K562 (cell line): ENCODE results near the gene ZFAND3. TPM values are rescaled to one million over a fixed set of nuclear protein-coding genes. Genes with fewer than 3 reads are reported as not detected.
A peak's percentile ranks its signal among the peaks of the same experiment; 100 is the strongest.

ENCODE experiments used
- ATAC-seq: fragments of 200-7000 bp; cut with Tn5 transposase; 3 replicates; pipeline ENCODE4 v1.9.1; 2020; ENCODE audit warnings: moderate library complexity
- BruUV-seq: library from RNA; stranded (reverse); fragments of 400-500 nt; replicated peaks from 2 replicates; lab custom pipeline; 2021; lab: Mats Ljungman, UMichigan
- CTCF ChIA-PET: fragments of 300-600 bp; formaldehyde crosslinking; extraction: SDS; loops from one replicate; lab custom pipeline; 2021; ENCODE audit warnings: low intra/inter-chr PET ratio; lab: Yijun Ruan, JAX
- POLR2A ChIA-PET: fragments of 300-600, 350-650 bp; sonication (Branson Sonifier 250); formaldehyde crosslinking; extraction: SDS; loops from one replicate; lab custom pipeline; 2021; ENCODE audit warnings: antibody characterized with exemption, inconsistent platforms; lab: Yijun Ruan, JAX
- DNase-seq, 4 experiments: peaks; one replicate each; pipeline versions ENCODE4 v3.0.0 to v3.0.0-alpha.2; 2011 to 2018; ENCODE audit warnings: low spot score in 3 of 4, mixed read lengths in 3 of 4; ENCODE audit errors: extremely low read depth in 1 of 4
- FAIRE-seq: peaks from 2 replicates; lab custom pipeline; 2011; peaks lifted over from hg19 to GRCh38; lab: Jason Lieb, UNC
- H2AFZ ChIP-seq: 2 replicates; pipeline ENCODE4 v1.6.0; 2011; ENCODE audit warnings: low read depth, low read length, control low read depth, inconsistent platforms
- H3K27ac ChIP-seq: fragments of 200-600 bp; 3 replicates; pipeline ENCODE4 v1.8.0; 2011; ENCODE audit warnings: low read depth, mild to moderate bottlenecking, control low read depth, inconsistent platforms, low read length, moderate library complexity, mixed read lengths; ENCODE audit errors: extremely low read depth
- H3K27me3 ChIP-seq, 2 experiments: fragments of 300-600 bp in 1 of 2; 2 replicates in 1 of 2; 3 replicates in 1 of 2; pipeline versions ENCODE4 v1.6.0 to v1.8.0; 2011; ENCODE audit warnings: inconsistent platforms in 2 of 2, low read length in 2 of 2, mild to moderate bottlenecking in 1 of 2, mixed read lengths in 1 of 2, moderate library complexity in 1 of 2; ENCODE audit not compliant: control insufficient read depth in 2 of 2, insufficient read depth in 2 of 2
- H3K36me3 ChIP-seq: fragments of 300-600 bp; 3 replicates; pipeline ENCODE4 v1.8.0; 2011; ENCODE audit warnings: mild to moderate bottlenecking, low read length, inconsistent platforms; ENCODE audit not compliant: control insufficient read depth, insufficient read depth
- H3K4me1 ChIP-seq, 2 experiments: fragments of 200-600 bp in 1 of 2; replicated peaks in 1 of 2; 2 replicates in 1 of 2; 3 replicates in 1 of 2; pipeline versions ENCODE4 v1.5.1 to v1.8.0; 2011; ENCODE audit warnings: inconsistent platforms in 2 of 2, low read length in 2 of 2, mild to moderate bottlenecking in 1 of 2, mixed read lengths in 1 of 2, moderate library complexity in 1 of 2; ENCODE audit not compliant: control insufficient read depth in 2 of 2, insufficient read depth in 2 of 2
- H3K4me2 ChIP-seq: 2 replicates; pipeline ENCODE4 v1.6.1; 2011; ENCODE audit warnings: low read length, control low read depth, inconsistent platforms, mixed read lengths; ENCODE audit not compliant: insufficient read depth
- H3K4me3 ChIP-seq: fragments of 200-600 bp; sonication (generic), shearing (Covaris generic); 2 replicates; pipeline ENCODE4 v1.5.1; 2016; ENCODE audit warnings: control low read depth, inconsistent platforms
- H3K79me2 ChIP-seq: fragments of 200-600 bp; 3 replicates; pipeline ENCODE4 v1.8.0; 2011; ENCODE audit warnings: low read length, inconsistent platforms; ENCODE audit not compliant: control insufficient read depth, insufficient read depth
- H3K9ac ChIP-seq, 2 experiments: 2 replicates each; pipeline versions ENCODE4 v1.6.0 to v1.6.1; 2011; ENCODE audit warnings: low read depth in 2 of 2, low read length in 2 of 2, control low read depth in 1 of 2, inconsistent platforms in 1 of 2, mild to moderate bottlenecking in 1 of 2, mixed read lengths in 1 of 2; ENCODE audit not compliant: insufficient read depth in 1 of 2
- H3K9me1 ChIP-seq: one replicate; pipeline ENCODE4 v1.6.0; 2011; ENCODE audit warnings: inconsistent platforms, mild to moderate bottlenecking, low read length, moderate library complexity; ENCODE audit not compliant: control insufficient read depth, insufficient read depth
- H3K9me3 ChIP-seq: replicated peaks from 2 replicates; pipeline ENCODE4 v1.5.1; 2011; ENCODE audit warnings: low read depth, low read length, inconsistent platforms; ENCODE audit not compliant: control insufficient read depth, insufficient read depth
- H4K20me1 ChIP-seq: replicated peaks from 2 replicates; pipeline ENCODE4 v1.6.1; 2011; ENCODE audit warnings: low read length, inconsistent platforms, mixed read lengths; ENCODE audit not compliant: control insufficient read depth, insufficient read depth
- CBFA2T3 ChIP-seq: fragments of 450-650 bp; IDR thresholded peaks from 2 replicates; pipeline ENCODE4 v1.6.1; 2017
- CBFB ChIP-seq: sonication (generic); formaldehyde crosslinking; IDR thresholded peaks from 2 replicates; pipeline ENCODE4 v1.4.0; 2020; ENCODE audit warnings: mild to moderate bottlenecking, missing genetic modification reagents
- NELFE ChIP-seq: IDR thresholded peaks from 2 replicates; pipeline ENCODE4 v1.6.1; 2011; ENCODE audit warnings: mild to moderate bottlenecking; ENCODE audit not compliant: insufficient read depth, insufficient read length
- POLR3A ChIP-seq: IDR thresholded peaks from 2 replicates; pipeline ENCODE4 v1.6.1; 2011; ENCODE audit warnings: borderline replicate concordance, mild to moderate bottlenecking, moderate library complexity; ENCODE audit not compliant: insufficient read length, insufficient read depth; ENCODE audit errors: extremely low read depth
- SRF ChIP-seq, 2 experiments: fragments of 250-450, 450-650 bp in 1 of 2; sonication (Bioruptor Pico) in 1 of 2; sonication (generic) in 1 of 2; formaldehyde crosslinking; IDR thresholded peaks; 2 replicates each; pipeline versions ENCODE4 v1.5.0 to v1.5.1; 2020 to 2022; ENCODE audit warnings: mild to moderate bottlenecking in 1 of 2, missing genetic modification reagents in 1 of 2
- YBX1 ChIP-seq: fragments of 450-650 bp; IDR thresholded peaks from 2 replicates; pipeline ENCODE4 v1.7.1; 2016; ENCODE audit warnings: mild to moderate bottlenecking
- WGBS: fragments of 100-300 bp; shearing (Covaris generic); methylation state at CpG from one replicate; pipeline ENCODE4 v1.1.6; 2016; ENCODE audit warnings: low coverage, mixed read lengths; ENCODE audit not compliant: insufficient coverage; ENCODE audit errors: missing lambda C conversion rate; 5-methylcytosine and 5-hydroxymethylcytosine counted together
- in situ Hi-C: fragments of 300-500 bp; cut with MboI; formaldehyde crosslinking; loops from 4 replicates; pipeline ENCODE4 v1.15.0; 2018; ENCODE audit warnings: inconsistent platforms, mixed read lengths
- intact Hi-C: fragments of 100-400 bp; cut with micrococcal nuclease; formaldehyde crosslinking; loops from 2 replicates; pipeline ENCODE4 v1.14.2; 2022
- polyA plus RNA-seq, 8 experiments: library from polyadenylated mRNA; depleted of rRNA in 4 of 8; stranded (reverse) in 5 of 8; unstranded in 3 of 8; fragments of >200 nt; fragmentation: Nextera tagmentation in 2 of 8; fragmentation: Illumina TruSeq in 1 of 8; extraction: Ambion mirVana in 2 of 8; extraction: Trizol in 1 of 8; gene quantifications; 2 replicates each; pipeline versions ENCODE4 v1.2.1 to v1.2.3, GENCODE V29; 2011 to 2014; ENCODE audit warnings: inconsistent platforms in 1 of 8, missing spikeins in 1 of 8
- total RNA-seq, 7 experiments: library from RNA; depleted of rRNA in 6 of 7; stranded (reverse); fragments of >200 nt in 6 of 7; fragmentation: Illumina TruSeq in 2 of 7; extraction: Trizol in 2 of 7; gene quantifications; 2 replicates each; pipeline versions ENCODE4 v1.2.1 to v1.2.3, GENCODE V29; 2011 to 2021; ENCODE audit warnings: low replicate concordance in 1 of 7
- TF ChIP-seq, protein P1 (sequence below): sonication (generic); IDR thresholded peaks from 2 replicates; pipeline ENCODE4 v1.6.1; 2016

Gene ZFAND3
- total and polyA plus RNA-seq, 9 of the 15 experiments (the other 6 are each of a cell fraction or from before 2014, with no cell fraction given), result 0.81 to 26.6 (median 11.8) TPM

DNA sequence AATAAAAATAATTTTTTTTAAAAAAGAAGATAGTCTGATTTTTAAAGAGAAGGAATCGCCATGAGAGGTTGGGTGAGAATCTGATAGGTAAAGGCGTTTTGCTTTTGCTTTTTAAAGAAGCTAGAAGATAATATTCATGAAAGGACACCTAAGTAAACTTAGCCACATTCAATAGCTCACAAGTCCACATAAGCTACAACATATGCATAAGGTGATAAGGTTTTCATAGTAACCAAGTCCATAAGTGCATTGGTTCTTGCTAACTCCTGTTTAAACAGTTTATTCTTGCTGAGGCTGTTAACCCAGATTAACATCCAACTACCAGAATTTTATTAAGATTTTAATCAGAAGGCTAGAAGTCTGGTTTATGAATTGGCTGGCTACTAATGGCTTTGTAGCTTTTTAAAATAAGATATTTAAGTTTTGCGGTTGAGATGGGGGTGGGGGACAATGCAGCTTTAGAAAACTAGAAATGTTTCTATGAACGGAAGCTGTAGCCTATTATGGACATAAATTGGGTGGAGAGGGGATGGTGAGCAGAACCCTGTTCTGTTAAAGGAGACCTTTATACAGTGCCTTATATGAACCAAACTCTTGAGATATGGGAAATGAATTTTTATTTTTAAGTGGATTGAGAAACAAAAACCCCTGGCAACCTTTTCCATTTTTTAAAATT, 235.1 kb downstream of the ZFAND3 start:
- ChIA-PET POLR2A (interaction anchor here (0.6 to 1.4 kb wide), 3 partner anchors 9 to 179 kb away, joined by 3 to 4 read pairs (median 4); no protein-coding TSS in a partner anchor), CTCF (no interaction called here)
- H3K9ac ChIP-seq, result no peak overlapping the region
- H3K27me3 ChIP-seq, result no peaks in the 10 kb centered on the region
- peaks cover 2% of the 10 kb centered on the region in 2 experiments; a peak in 3 of 5 replicates for H3K4me1 ChIP-seq
- BruUV-seq, result no TSS peak
- H3K9me1 ChIP-seq, result no peaks in the 10 kb centered on the region
- no peaks in the 10 kb centered on the region for H3K79me2 ChIP-seq
- H3K9me3 ChIP-seq, result no peaks in the 10 kb centered on the region
- DNase-seq (peak in 2 of 4 experiments; percentile 6 to 9), ATAC-seq (0 out of 3 replicates have a peak, but pooled peaks have one; percentile 41), FAIRE-seq (no peak)
- no peak overlapping the region for H3K27ac ChIP-seq
- peaks cover 12% of the 10 kb centered on the region; the same call in 1 of the 2 replicates for H4K20me1 ChIP-seq
- no peak for TF ChIP-seq POLR3A
- TF ChIP-seq CBFA2T3, result peak; percentile 24; the same call in 1 of the 2 replicates
- TF ChIP-seq SRF (CRISPR knock-in tag; IDR thresholded peaks at IDR 0.05), result peak in 1 of 2 experiments; percentile 63; a peak in 1 of 4 replicates
- no peak for TF ChIP-seq CBFB (CRISPR knock-in tag)
- no peak for TF ChIP-seq NELFE
- TF ChIP-seq YBX1, result no peak
- TF ChIP-seq, protein P1, sequence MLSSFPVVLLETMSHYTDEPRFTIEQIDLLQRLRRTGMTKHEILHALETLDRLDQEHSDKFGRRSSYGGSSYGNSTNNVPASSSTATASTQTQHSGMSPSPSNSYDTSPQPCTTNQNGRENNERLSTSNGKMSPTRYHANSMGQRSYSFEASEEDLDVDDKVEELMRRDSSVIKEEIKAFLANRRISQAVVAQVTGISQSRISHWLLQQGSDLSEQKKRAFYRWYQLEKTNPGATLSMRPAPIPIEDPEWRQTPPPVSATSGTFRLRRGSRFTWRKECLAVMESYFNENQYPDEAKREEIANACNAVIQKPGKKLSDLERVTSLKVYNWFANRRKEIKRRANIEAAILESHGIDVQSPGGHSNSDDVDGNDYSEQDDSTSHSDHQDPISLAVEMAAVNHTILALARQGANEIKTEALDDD, result peak; percentile 47; the same call in 1 of the 2 replicates
- no peak overlapping the region for H2AFZ ChIP-seq
- H3K36me3 ChIP-seq, result no peaks in the 10 kb centered on the region
- intact Hi-C loops, result no loop called here
- 32% methylated on average over 4 of the region's 4 CpGs for WGBS
- in situ Hi-C loops, result no loop called here
- H3K4me2 ChIP-seq, result no peak overlapping the region
- no peak overlapping the region for H3K4me3 ChIP-seq
